ENCODE results near the gene UMAD1.

The UMAD1 gene

DNA sequence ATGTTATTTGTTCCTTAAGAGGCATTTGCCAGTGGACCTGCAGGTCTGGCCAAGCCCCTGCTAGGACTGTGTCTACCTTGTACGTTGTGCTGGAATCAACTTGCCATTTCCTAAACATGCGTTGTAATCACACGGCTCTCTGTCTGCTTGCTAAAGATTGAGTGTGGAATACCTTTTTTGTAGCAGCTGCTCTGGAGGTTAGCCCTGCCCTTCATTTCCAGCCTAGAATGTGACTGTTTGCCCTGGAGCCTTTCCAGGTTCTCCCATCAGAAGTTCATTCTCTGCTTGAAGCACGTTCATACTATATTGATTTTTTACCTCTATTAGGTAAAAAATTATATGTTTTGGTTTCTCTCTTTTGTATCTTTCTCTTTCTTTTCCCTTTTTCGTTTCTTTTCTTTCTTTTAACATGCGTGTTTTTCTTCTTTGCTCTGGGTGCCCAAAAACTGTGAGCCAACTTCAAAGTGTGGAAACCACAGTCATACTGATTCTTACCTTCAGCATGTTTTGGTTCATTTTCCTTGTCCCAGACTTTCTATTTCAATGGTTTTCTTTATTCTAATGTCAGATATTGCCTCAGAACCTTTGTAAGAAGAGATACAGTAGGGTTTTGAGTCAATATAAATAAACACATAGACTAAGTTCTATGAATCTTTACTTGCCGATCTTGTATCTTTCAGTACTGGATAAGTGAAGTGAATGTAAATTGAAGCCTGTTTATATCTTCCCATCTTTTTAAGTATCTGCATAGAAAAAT, 189.7 kb downstream of the UMAD1 start:
- TF ChIP-seq ZNF274 (IDR thresholded peaks at IDR 0.05; ENCODE audit: low read depth, low read length), result no peak
- H3K4me3 ChIP-seq (ENCODE audit: low read length), result no peak overlapping the region

DNA sequence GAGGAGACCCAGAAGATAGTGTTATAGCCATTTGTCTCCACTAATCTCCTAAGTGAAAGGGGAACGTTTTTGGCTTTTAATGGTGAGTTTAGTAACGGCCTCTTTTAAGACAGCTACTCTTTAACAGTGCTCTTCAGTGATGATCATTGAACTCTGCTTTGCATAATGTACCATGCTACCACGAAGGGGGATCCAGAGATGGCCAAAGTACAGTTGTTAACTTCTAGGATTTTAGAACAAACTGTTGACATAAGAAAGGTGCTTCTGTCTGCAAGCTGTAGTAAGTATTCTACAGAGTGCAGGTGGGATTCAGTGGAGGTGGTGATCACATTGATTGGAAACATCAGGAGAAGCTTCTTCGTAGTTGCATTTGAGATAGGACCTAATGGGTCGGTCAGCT, 192.0 kb downstream of the UMAD1 start:
- no peak for TF ChIP-seq ZNF274 (IDR thresholded peaks at IDR 0.05; ENCODE audit: low read depth, low read length)

DNA sequence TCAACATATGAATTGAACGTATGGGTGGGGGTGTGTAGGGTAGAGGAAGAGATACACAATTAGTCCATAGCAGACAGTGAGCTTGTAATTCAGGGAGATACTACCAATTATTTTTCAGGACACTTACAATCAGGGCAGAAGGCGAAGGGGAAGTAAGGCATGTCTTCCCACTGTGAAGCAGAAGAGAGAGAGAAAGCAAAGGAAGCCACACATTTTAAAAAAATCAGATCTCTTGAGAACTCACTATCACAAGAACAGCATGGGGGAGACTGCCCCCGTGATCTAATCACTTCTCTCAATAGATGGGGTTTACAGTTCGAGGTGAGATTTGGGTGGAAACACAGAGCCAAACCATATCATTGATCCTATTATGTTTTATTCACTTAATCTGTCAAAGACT, 194.2 kb downstream of the UMAD1 start:
- TF ChIP-seq ZNF274 (IDR thresholded peaks at IDR 0.05; ENCODE audit: low read depth, low read length), result no peak
- no peak overlapping the region for H3K4me3 ChIP-seq (ENCODE audit: low read length)

More for the DNA sequence above, 192.0 kb downstream of the UMAD1 start:
- no peak overlapping the region for H3K4me3 ChIP-seq (ENCODE audit: low read length)

DNA sequence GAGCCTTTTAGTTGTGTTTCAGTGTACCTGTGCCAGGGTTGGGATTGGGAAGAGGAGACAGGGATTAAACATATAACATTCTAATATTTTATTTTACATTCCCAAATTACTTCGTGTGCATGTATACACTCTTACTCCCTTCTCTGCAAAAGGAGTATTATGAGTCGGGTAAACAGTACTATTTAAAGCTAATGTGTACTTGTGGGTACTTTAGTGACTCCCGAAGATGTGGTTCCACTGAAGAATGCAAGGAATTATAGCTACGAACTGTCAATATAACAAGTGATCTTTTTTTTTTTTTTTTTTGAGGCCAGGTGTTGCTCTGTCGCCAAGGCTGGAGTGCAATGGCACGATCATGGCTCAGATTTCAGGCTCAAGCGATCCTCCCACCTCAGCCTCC, 200.5 kb downstream of the UMAD1 start:
- H3K4me3 ChIP-seq (ENCODE audit: low read length), result no peak overlapping the region
- no peak for TF ChIP-seq ZNF274 (IDR thresholded peaks at IDR 0.05; ENCODE audit: low read depth, low read length)

DNA sequence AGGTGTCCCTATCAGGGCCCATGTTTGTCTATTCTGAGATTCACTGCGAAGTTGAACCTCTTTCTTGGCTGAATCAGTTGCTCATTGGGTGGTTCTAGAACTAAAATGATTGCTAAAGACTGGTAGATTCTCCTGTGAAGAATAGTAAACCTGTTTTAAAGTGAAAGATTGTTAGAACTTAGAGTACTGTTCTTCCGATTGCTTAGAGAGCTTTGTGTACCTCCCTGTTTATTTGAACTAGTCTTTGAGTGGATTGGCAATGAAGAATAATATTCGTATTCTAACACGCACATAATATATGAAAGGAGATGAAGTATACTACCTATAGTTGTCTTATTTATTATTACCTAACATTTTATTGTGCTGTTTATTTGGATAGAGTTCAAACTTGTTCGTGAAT, 202.7 kb downstream of the UMAD1 start:
- TF ChIP-seq ZNF274 (IDR thresholded peaks at IDR 0.05; ENCODE audit: low read depth, low read length), result no peak

DNA sequence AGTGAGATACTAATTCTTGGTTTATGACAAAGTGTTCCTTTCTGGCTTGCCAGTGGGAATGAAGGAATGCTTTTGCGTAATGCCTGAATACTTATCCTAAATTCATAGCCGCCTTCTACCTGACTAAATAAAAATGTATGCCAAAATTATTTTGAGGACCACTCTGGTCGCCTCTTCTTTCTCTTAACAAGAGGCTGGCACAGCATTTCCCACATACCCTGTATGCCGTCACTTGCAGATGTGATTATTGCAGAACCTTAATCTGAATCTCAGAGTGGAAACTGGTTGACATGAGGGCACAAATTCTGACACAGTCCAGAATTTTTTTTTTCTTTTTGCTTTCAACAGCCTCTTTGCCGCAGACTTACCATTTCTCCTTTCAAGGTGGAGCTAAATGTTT, 203.4 kb downstream of the UMAD1 start:
- no peak overlapping the region for H3K4me3 ChIP-seq (ENCODE audit: low read length)
- no peak for TF ChIP-seq ZNF274 (IDR thresholded peaks at IDR 0.05; ENCODE audit: low read depth, low read length)

More for the DNA sequence above, 202.7 kb downstream of the UMAD1 start:
- no peak overlapping the region for H3K4me3 ChIP-seq (ENCODE audit: low read length)

DNA sequence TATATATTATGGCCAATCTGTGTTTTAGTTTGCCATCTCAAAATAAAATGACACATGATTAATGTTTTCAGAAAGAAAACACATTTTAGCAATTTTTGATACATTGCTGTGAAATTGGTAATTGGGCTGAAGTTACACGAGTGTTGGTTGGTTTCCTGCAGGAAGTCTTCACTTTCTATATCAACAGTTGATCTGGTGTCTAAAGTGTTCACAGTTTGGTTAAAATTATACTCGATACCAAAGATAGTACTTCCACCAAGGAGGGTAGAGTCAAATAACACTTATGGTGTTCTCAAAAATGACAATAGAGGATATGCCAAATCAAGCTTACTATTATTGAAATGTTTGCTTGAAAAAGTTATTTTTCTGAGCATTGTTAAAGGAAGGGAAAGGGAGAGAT, 207.7 kb downstream of the UMAD1 start:
- H3K4me3 ChIP-seq (ENCODE audit: low read length), result no peak overlapping the region
- TF ChIP-seq ZNF274 (IDR thresholded peaks at IDR 0.05; ENCODE audit: low read depth, low read length), result no peak

DNA sequence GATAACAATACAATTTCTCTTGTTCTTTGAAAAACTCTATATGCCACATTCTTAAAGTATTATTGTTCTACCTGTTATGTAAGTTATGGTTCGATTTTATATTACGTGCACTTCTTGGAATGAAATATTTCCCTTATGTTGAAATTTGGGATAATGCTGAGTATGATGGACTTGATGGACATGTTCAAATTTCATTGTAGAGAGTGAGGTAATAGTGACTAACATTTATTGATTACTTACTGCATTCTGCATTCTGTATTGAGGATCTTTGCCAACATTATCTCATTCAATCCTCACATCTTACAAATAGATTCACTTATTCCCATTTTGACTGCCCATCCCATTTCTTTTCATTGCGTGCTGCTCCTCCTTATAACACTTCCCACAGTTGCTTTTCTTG, 208.3 kb downstream of the UMAD1 start:
- TF ChIP-seq ZNF274 (IDR thresholded peaks at IDR 0.05; ENCODE audit: low read depth, low read length), result no peak

DNA sequence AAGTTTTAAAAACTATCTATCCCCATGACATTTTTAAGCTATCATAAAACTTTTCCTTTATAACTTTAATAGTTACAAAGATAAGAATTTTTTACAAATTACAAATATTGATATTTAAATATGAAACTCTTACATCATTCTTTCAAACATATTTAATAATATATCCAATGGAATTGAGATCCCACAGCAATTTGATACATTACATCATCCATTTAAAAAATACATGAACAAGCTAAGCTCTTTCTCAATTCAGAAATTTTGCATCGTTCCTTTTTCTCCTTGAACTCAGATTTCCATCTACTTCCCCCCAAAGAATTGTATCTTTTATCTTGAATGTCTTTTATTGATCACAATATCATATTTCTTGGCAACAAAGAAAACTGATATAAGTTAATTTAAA, 209.6 kb downstream of the UMAD1 start:
- no peak for TF ChIP-seq ZNF274 (IDR thresholded peaks at IDR 0.05; ENCODE audit: low read depth, low read length)
- no peak overlapping the region for H3K4me3 ChIP-seq (ENCODE audit: low read length)

More for the DNA sequence above, 208.3 kb downstream of the UMAD1 start:
- H3K4me3 ChIP-seq (ENCODE audit: low read length), result no peak overlapping the region

DNA sequence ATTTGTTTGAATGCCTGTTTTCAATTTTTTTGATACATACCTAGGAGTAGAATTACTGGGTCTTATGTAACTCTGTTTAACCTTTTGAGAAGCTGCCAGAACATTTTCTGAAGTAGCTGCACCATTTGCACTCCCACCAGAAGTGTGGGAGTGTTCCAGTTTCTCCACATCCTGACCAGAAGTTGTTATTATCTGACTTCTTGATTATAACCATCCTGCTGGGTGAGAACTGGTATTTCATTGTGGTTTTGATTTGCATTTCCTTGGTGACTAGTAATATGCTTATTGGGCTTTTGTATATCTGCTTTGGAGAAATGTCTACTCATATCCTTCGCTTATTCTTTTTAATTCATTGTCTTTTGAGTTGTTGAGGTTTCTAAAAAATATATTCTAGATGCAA, 210.8 kb downstream of the UMAD1 start:
- H3K4me3 ChIP-seq (ENCODE audit: low read length), result no peak overlapping the region
- no peak for TF ChIP-seq ZNF274 (IDR thresholded peaks at IDR 0.05; ENCODE audit: low read depth, low read length)

DNA sequence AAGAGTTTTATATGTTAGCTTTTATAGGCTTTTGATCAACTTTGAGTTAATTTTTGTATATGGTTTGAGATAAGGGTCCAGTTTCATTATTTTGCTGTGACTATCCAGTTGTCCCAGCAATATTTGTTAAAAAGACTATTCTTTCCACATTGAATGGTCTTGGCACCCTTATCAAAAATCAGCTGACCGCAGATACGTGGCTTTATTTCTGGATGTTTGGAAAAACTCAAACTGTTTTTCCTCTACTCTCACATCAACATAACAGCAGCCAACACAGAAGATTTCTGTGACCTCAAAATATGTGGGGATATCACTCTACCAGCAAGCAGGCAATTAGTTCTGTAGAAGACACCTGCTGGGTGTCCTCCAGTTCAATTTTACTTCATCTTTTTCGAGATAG, 211.4 kb downstream of the UMAD1 start:
- TF ChIP-seq ZNF274 (IDR thresholded peaks at IDR 0.05; ENCODE audit: low read depth, low read length), result no peak
- H3K4me3 ChIP-seq (ENCODE audit: low read length), result no peak overlapping the region

DNA sequence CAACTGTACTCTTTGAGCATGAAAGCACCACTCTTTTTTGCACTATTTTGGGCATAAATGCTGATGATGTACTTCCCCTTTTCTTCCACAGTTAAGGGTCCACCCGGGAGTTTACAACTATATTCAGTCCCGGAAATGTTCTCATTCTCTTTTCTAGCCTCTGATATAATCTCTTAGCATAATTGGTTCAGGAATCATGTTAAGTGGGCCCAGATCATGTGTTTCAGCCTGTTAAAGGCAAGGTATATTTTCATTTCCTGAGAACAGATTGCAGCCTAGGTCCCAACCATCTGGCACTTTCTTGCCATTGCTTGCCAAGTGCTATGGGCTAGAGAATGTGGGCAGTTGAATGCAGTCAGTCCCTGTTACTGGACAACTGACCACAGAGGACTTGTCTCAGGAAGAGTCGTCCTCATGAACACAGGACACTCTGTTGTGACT, 216.6 kb downstream of the UMAD1 start:
- no peak for TF ChIP-seq ZNF274 (IDR thresholded peaks at IDR 0.05; ENCODE audit: low read depth, low read length)
- H3K4me3 ChIP-seq (ENCODE audit: low read length), result no peak overlapping the region

DNA sequence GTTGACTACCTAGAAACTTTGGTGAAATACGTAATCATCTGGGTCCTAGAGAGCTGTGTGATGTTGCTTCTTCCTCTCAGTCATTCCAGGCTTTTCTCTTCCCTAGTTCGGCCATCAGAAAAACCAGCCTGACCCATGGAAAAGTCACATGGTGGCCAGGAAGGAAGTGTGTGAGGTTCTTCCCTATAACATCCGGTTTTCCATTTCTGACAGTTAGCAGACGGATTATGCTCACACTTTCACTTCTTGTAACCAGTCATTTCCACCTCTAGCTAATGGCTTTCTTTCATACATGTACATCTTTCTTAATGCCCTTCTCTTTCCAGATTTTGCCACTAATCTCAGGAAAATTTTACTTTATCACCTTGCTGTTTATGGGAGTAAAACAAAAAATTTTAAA, 218.0 kb downstream of the UMAD1 start:
- peak overlapping the region; percentile 45; the same call in 1 of the 2 replicates for H3K4me3 ChIP-seq (ENCODE audit: low read length)
- no peak for TF ChIP-seq ZNF274 (IDR thresholded peaks at IDR 0.05; ENCODE audit: low read depth, low read length)

DNA sequence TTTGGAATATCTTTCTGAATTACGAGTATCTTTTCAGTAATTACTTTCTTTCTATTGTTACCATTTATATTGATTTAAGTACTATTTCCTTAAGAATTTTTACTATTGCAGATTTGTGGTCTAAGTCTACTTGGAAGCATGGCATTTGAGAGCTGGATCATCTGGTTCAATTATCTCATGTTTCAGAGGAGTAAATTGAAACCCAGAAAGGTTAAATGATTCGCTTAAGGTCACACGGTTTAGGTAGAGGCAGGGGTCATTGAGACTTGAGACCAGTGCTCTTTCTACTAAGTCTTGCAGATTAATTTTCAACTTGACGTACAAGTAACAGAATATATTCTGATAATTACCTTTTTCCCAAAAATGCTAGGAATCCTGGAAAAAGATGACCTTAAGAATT, 218.9 kb downstream of the UMAD1 start:
- no peak overlapping the region for H3K4me3 ChIP-seq (ENCODE audit: low read length)
- TF ChIP-seq ZNF274 (IDR thresholded peaks at IDR 0.05; ENCODE audit: low read depth, low read length), result no peak

DNA sequence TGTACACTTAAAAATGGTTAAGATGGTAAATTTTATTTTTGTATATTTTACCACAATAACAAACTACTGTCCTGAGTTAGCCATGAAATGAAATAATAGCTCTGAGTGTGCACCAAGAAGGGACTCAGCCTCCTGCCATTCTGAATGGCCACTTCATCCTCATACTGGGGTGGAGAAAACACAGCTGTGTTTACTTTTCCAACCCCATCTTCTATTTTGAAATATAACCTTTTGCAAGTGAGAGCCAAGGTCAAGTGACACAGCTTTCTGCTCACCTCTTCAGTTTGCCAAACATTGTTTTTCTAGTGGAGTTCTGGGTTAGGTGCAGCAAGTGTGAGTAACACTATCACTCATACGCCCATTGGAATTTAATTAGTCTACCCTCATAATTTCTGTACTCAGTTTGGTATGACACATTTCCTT, 220.7 kb downstream of the UMAD1 start:
- H3K4me3 ChIP-seq (ENCODE audit: low read length), result no peak overlapping the region
- no peak for TF ChIP-seq ZNF274 (IDR thresholded peaks at IDR 0.05; ENCODE audit: low read depth, low read length)

DNA sequence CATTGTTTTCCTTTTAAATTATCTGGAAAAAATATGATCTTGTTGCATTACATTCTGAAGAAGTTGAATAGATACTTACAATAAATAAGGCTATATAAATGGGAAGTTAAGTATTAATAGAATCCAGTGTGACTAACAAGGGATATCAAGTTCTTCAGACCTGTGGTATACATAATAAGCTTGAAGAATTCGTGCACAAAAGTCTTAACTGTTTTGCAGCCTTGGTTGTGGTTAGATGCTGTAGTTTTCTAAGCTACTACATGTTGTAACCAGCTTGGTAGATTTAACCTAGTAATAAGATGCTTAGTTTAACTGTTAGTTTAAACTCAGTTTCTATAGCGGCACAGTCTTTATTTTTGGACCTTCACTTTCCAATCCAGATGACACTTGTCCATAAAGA, 221.8 kb downstream of the UMAD1 start:
- no peak overlapping the region for H3K4me3 ChIP-seq (ENCODE audit: low read length)
- no peak for TF ChIP-seq ZNF274 (IDR thresholded peaks at IDR 0.05; ENCODE audit: low read depth, low read length)

All from GM08714 (cell line).